ENCODE measurements around the gene MAP7D1. TPM values are rescaled to one million over a fixed set of nuclear protein-coding genes. Genes with fewer than 3 reads are reported as not detected.
A peak's percentile ranks its signal among the peaks of the same experiment; 100 is the strongest.

MAP7D1 gene
- 100 to 1,000 TPM; 353 to 356 TPM for total RNA-seq

DNA sequence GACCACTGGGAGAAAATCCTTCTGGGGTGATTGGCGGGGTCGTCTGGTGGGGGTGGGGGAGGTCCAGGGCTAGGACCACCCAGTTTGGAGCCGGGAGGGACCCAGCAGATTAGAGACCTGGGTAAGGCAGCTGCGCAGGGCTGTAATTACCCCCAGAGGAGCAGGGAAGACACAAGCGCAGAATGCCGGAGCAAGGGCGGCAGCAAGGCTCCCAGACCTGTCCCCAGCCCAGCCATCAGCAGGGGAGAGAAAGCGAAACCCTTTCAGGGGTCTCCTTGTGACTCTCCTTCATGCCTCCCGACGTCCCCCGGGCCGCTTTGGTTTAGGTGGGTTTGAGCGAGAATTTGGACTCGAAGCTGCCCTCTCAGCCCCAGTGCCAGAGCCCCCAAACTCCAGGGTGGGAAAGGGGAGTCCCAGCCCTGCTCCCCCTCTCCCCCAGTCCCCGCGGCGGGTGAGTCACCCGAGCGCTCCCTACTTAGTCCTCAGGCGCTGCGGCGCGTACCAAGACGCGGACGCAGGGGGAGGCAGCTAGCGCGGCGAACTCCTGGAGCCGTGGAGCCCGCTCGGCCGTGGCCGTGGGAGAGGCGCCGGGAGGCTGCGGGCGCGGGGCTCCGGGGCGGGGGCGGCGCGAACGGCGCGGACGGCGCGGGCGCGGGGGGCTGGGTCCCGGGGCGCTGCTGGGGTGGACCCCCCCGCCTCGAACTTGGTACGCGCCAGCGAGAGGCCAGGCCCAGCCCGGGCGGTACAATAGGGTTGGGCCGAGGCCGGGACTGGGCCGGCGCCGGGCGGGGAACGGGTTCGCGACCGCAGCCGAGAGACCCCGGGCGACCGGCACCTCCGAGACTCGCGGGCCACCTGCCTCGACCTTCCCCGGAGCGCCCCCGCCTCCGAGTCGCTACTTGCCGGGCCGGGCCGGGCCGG, at the start of gene MAP7D1:
Gene MAP7D1, plus strand, starts transcription at position 753 of the 921 bp plus-strand sequence. CDS start 258 bp downstream, outside the sequence.
- peak; percentile 88 for DNase-seq (ENCODE audit: low spot score)
- Histone ChIP-seq H3K27ac (peak within 1 kb of the TSS; percentile 98 to 100), H3K4me1 (peaks cover 0 to 65% of the 10 kb centered on the region in 2 donors), H3K27me3 (no peaks in the 10 kb centered on the region), H3K9me3 (no peaks in the 10 kb centered on the region), H3K4me3 (peak within 1 kb of the TSS; percentile 89 to 99), H3K36me3 (no peaks in the 10 kb centered on the region)
- no peak for TF ChIP-seq CTCF (IDR thresholded peaks at IDR 0.05)

- TF ChIP-seq CTCF (IDR thresholded peaks at IDR 0.05), result no peak
- Histone ChIP-seq H3K4me3 (no peak overlapping the region), H3K36me3 (no peaks in the 10 kb centered on the region), H3K4me1 (no peaks in the 10 kb centered on the region), H3K27ac (no peak overlapping the region), H3K9me3 (no peaks in the 10 kb centered on the region), H3K27me3 (no peaks in the 10 kb centered on the region)
- no peak for DNase-seq (ENCODE audit: low spot score)
These were observed 49.7 kb upstream of the MAP7D1 start for GRCh38 chr1:36106269-36106668.

GRCh38 chr1:36107394-36107793, 48.6 kb upstream of the MAP7D1 start:
- Histone ChIP-seq H3K27me3 (no peaks in the 10 kb centered on the region), H3K4me1 (no peaks in the 10 kb centered on the region), H3K4me3 (no peak overlapping the region), H3K27ac (no peak overlapping the region), H3K9me3 (no peaks in the 10 kb centered on the region), H3K36me3 (no peaks in the 10 kb centered on the region)
- no peak for DNase-seq (ENCODE audit: low spot score)
- no peak for TF ChIP-seq CTCF (IDR thresholded peaks at IDR 0.05)

GRCh38 chr1:36108314-36108713, 47.6 kb upstream of the MAP7D1 start:
- H3K36me3 ChIP-seq, result no peaks in the 10 kb centered on the region
- H3K27me3 ChIP-seq, result no peaks in the 10 kb centered on the region
- H3K4me3 ChIP-seq, result no peak overlapping the region
- no peak overlapping the region for H3K27ac ChIP-seq
- no peaks in the 10 kb centered on the region for H3K9me3 ChIP-seq
- no peak for DNase-seq (ENCODE audit: low spot score)
- no peak for TF ChIP-seq CTCF (IDR thresholded peaks at IDR 0.05)
- no peaks in the 10 kb centered on the region for H3K4me1 ChIP-seq

GRCh38 chr1:36109041-36109679, 46.8 kb upstream of the MAP7D1 start:
- no peaks in the 10 kb centered on the region for H3K4me1 ChIP-seq
- H3K27ac ChIP-seq, result no peak overlapping the region
- H3K27me3 ChIP-seq, result no peaks in the 10 kb centered on the region
- no peaks in the 10 kb centered on the region for H3K36me3 ChIP-seq
- TF ChIP-seq CTCF (IDR thresholded peaks at IDR 0.05), result no peak
- no peaks in the 10 kb centered on the region for H3K9me3 ChIP-seq
- H3K4me3 ChIP-seq, result no peak overlapping the region
- DNase-seq (ENCODE audit: low spot score), result no peak

All from right atrium auricular region (tissue), 2 donors.